Osteocyte (in vitro differentiated cells): Measurements from ENCODE around the gene FAM81A. TPM values are rescaled to one million over a fixed set of nuclear protein-coding genes. Genes with fewer than 3 reads are reported as not detected.

Experiments used
- DNase-seq: peaks from one replicate; pipeline ENCODE4 v3.0.0; 2021; ENCODE audit warnings: mixed read lengths; ENCODE audit not compliant: unreplicated experiment; ENCODE audit errors: extremely low spot score
- H3K27ac Mint-ChIP-seq: one replicate; pipeline ENCODE4 v1.8.0; 2021; ENCODE audit warnings: mild to moderate bottlenecking, mixed read lengths; ENCODE audit not compliant: unreplicated experiment
- H3K27me3 Mint-ChIP-seq: one replicate; pipeline ENCODE4 v1.8.0; 2021; ENCODE audit warnings: mixed read lengths; ENCODE audit not compliant: unreplicated experiment
- H3K36me3 Mint-ChIP-seq: one replicate; pipeline ENCODE4 v1.8.0; 2021; ENCODE audit warnings: mixed read lengths; ENCODE audit not compliant: unreplicated experiment
- H3K4me1 Mint-ChIP-seq: one replicate; pipeline ENCODE4 v1.8.0; 2021; ENCODE audit warnings: mixed read lengths; ENCODE audit not compliant: unreplicated experiment
- H3K4me3 Mint-ChIP-seq: one replicate; pipeline ENCODE4 v1.8.0; 2021; ENCODE audit warnings: mild to moderate bottlenecking, moderate library complexity, mixed read lengths; ENCODE audit not compliant: unreplicated experiment
- H3K9me3 Mint-ChIP-seq: one replicate; pipeline ENCODE4 v1.8.0; 2021; ENCODE audit warnings: mixed read lengths; ENCODE audit not compliant: unreplicated experiment
- total RNA-seq: library from RNA; stranded (reverse); gene quantifications from 2 replicates; pipeline ENCODE4 v1.2.1, GENCODE V29; 2021
- TF ChIP-seq, protein P1 (sequence below): fragments of 200-600 bp; sonication (generic); IDR thresholded peaks from 2 replicates; pipeline ENCODE4 v1.5.0; 2021; ENCODE audit warnings: antibody characterized with exemption, mild to moderate bottlenecking, moderate library complexity

FAM81A gene
- total RNA-seq, 1 donor from 2014 or later = not detected

DNA sequence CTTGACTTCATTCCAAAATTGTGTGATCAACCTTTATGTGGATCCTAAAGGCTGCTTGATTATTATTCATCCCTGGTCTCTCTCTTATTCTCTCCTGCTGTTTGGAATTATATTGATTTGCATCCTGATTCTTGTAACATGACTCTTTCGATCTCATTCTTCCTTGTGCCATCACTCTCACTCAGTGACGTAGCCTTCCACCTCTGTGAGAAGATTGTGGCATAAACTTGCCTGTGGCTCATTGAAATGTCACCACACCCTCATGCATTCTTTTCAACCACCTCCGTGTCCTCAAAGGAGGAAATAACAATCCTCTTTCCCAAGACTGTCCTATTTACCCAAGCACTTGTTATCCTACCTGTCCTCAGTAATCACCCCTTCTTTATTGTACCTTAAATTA, 132.3 kb downstream of the FAM81A start:
- no peaks in the 10 kb centered on the region for H3K36me3 Mint-ChIP-seq
- TF ChIP-seq, protein P1, sequence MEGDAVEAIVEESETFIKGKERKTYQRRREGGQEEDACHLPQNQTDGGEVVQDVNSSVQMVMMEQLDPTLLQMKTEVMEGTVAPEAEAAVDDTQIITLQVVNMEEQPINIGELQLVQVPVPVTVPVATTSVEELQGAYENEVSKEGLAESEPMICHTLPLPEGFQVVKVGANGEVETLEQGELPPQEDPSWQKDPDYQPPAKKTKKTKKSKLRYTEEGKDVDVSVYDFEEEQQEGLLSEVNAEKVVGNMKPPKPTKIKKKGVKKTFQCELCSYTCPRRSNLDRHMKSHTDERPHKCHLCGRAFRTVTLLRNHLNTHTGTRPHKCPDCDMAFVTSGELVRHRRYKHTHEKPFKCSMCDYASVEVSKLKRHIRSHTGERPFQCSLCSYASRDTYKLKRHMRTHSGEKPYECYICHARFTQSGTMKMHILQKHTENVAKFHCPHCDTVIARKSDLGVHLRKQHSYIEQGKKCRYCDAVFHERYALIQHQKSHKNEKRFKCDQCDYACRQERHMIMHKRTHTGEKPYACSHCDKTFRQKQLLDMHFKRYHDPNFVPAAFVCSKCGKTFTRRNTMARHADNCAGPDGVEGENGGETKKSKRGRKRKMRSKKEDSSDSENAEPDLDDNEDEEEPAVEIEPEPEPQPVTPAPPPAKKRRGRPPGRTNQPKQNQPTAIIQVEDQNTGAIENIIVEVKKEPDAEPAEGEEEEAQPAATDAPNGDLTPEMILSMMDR = no peak
- no peak for DNase-seq
- no peaks in the 10 kb centered on the region for H3K9me3 Mint-ChIP-seq
- H3K27me3 Mint-ChIP-seq = peaks cover 20% of the 10 kb centered on the region
- H3K27ac Mint-ChIP-seq = no peak overlapping the region
- H3K4me1 Mint-ChIP-seq = no peaks in the 10 kb centered on the region
- H3K4me3 Mint-ChIP-seq = no peak overlapping the region

DNA sequence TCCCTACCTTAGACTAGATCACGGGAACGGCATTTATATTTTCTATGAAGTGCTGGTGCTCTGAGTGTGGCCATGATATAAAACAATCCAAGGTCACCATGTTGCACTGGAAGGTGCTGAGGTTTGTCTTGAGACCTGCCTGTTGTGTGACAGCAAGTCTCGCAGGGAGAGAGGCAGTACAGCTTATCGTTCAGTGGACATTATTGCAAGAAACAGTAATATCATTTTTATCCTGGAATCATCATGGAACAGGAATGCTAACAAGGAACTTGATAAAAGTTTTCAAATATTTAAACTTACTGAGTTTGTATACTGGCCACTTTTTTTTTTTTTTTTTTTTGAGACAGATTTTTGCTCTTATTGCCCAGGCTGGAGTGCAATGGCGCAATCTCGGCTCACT, 133.6 kb downstream of the FAM81A start:
- no peak overlapping the region for H3K27ac Mint-ChIP-seq
- no peak overlapping the region for H3K4me3 Mint-ChIP-seq
- H3K27me3 Mint-ChIP-seq = peaks cover 24% of the 10 kb centered on the region
- no peak for DNase-seq
- no peaks in the 10 kb centered on the region for H3K36me3 Mint-ChIP-seq
- no peaks in the 10 kb centered on the region for H3K4me1 Mint-ChIP-seq
- TF ChIP-seq, protein P1 = no peak
- no peaks in the 10 kb centered on the region for H3K9me3 Mint-ChIP-seq

Other genes with a start within 250 kb of the FAM81A start
- gene LDHAL6B, start 231.3 kb upstream of the FAM81A start, total RNA-seq = not detected in 2 replicates
- gene MYO1E, start 65.3 kb upstream of the FAM81A start, total RNA-seq = 84.6 and 105 TPM in 2 replicates
- gene GCNT3, start 173.6 kb downstream of the FAM81A start, total RNA-seq = 0.40 and 0.76 TPM in 2 replicates
- 99.1 and 109 TPM in 2 replicates for gene GTF2A2, start 219.3 kb downstream of the FAM81A start, total RNA-seq